HUES64 (cell line): ENCODE measurements around the gene NR2C2.

Experiments
- H3K27ac ChIP-seq: 2 replicates; pipeline ENCODE4 v1.7.0; 2013; ENCODE audit warnings: low read depth, low read length, inconsistent platforms
- H3K27me3 ChIP-seq: 2 replicates; pipeline ENCODE4 v1.6.1; 2013; ENCODE audit warnings: mild to moderate bottlenecking, low read length; ENCODE audit not compliant: insufficient read depth
- H3K36me3 ChIP-seq: 2 replicates; pipeline ENCODE4 v1.6.1; 2013; ENCODE audit warnings: mild to moderate bottlenecking, low read length; ENCODE audit not compliant: insufficient read depth
- H3K4me1 ChIP-seq: 2 replicates; pipeline ENCODE4 v1.6.1; 2013; ENCODE audit warnings: mild to moderate bottlenecking, low read length, moderate library complexity; ENCODE audit not compliant: insufficient read depth
- H3K4me3 ChIP-seq: 2 replicates; pipeline ENCODE4 v1.5.1; 2013; ENCODE audit warnings: mild to moderate bottlenecking, low read length, moderate library complexity
- H3K9ac ChIP-seq: 2 replicates; pipeline ENCODE4 v1.6.1; 2013; ENCODE audit warnings: mild to moderate bottlenecking, low read depth, low read length
- H3K9me3 ChIP-seq: 2 replicates; pipeline ENCODE4 v1.6.1; 2013; ENCODE audit warnings: low read depth, low read length; ENCODE audit not compliant: insufficient read depth
- WGBS: fragments of 150-250, 120-280 bp; methylation state at CpG from one replicate; pipeline ENCODE4 v1.1.7; 2013; ENCODE audit warnings: missing lambda C conversion rate; 5-methylcytosine and 5-hydroxymethylcytosine counted together

NR2C2 gene

GRCh38 chr3:15089201-15089600 lies 141.8 kb downstream of the NR2C2 start:
- Histone ChIP-seq H3K9me3 (no peaks in the 10 kb centered on the region), H3K36me3 (peaks cover 51% of the 10 kb centered on the region), H3K9ac (no peak overlapping the region), H3K27ac (no peak overlapping the region), H3K4me3 (no peak overlapping the region), H3K27me3 (no peaks in the 10 kb centered on the region), H3K4me1 (no peaks in the 10 kb centered on the region)
- 100% methylated on average over 1 of the region's 1 CpG for WGBS

GRCh38 chr3:15091575-15091974 lies 144.2 kb downstream of the NR2C2 start:
- no peaks in the 10 kb centered on the region for H3K27me3 ChIP-seq
- H3K9me3 ChIP-seq, result no peaks in the 10 kb centered on the region
- no peaks in the 10 kb centered on the region for H3K4me1 ChIP-seq
- peaks cover 49% of the 10 kb centered on the region for H3K36me3 ChIP-seq
- 96% methylated on average over 5 of the region's 5 CpGs for WGBS
- no peak overlapping the region for H3K27ac ChIP-seq
- no peak overlapping the region for H3K9ac ChIP-seq
- H3K4me3 ChIP-seq, result no peak overlapping the region

- H3K9me3 ChIP-seq, result no peaks in the 10 kb centered on the region
- H3K4me1 ChIP-seq, result no peaks in the 10 kb centered on the region
- no peak overlapping the region for H3K27ac ChIP-seq
- H3K36me3 ChIP-seq, result peaks cover 45% of the 10 kb centered on the region
- no peak overlapping the region for H3K9ac ChIP-seq
- H3K4me3 ChIP-seq, result no peak overlapping the region
- WGBS, result 90% methylated on average over 1 of the region's 1 CpG
- H3K27me3 ChIP-seq, result no peaks in the 10 kb centered on the region
These were observed 145.3 kb downstream of the NR2C2 start for GRCh38 chr3:15092686-15093085.

- Histone ChIP-seq H3K9ac (no peak overlapping the region), H3K4me1 (no peaks in the 10 kb centered on the region), H3K9me3 (no peaks in the 10 kb centered on the region), H3K36me3 (peaks cover 37% of the 10 kb centered on the region), H3K27me3 (no peaks in the 10 kb centered on the region), H3K27ac (no peak overlapping the region), H3K4me3 (no peak overlapping the region)
- WGBS, result 96% methylated on average over 5 of the region's 5 CpGs
These were observed 146.9 kb downstream of the NR2C2 start for GRCh38 chr3:15094187-15094875.

- Histone ChIP-seq H3K9ac (no peak overlapping the region), H3K27me3 (no peaks in the 10 kb centered on the region), H3K9me3 (no peaks in the 10 kb centered on the region), H3K4me3 (no peak overlapping the region), H3K27ac (no peak overlapping the region), H3K36me3 (peaks cover 25% of the 10 kb centered on the region), H3K4me1 (no peaks in the 10 kb centered on the region)
- 87% methylated on average over 3 of the region's 3 CpGs for WGBS
These were observed 148.7 kb downstream of the NR2C2 start for GRCh38 chr3:15096046-15096445.

- Histone ChIP-seq H3K9ac (no peak overlapping the region), H3K4me3 (peak overlapping the region; percentile 87), H3K36me3 (peaks cover 25% of the 10 kb centered on the region), H3K4me1 (no peaks in the 10 kb centered on the region), H3K9me3 (no peaks in the 10 kb centered on the region), H3K27me3 (no peaks in the 10 kb centered on the region), H3K27ac (no peak overlapping the region)
- 66% methylated on average over 6 of the region's 6 CpGs for WGBS
These were observed 150.5 kb downstream of the NR2C2 start for GRCh38 chr3:15097891-15098290.
